ENCODE results near the gene CCDC78.

GRCh38 chr16:679814-680624 is 46.2 kb downstream of the CCDC78 start, which contains the start of gene STUB1:
- TF ChIP-seq POLR2A (IDR thresholded peaks at IDR 0.05; ENCODE audit: borderline replicate concordance, extremely low read depth, insufficient read depth, insufficient read length), result peak; percentile 16
- TF ChIP-seq RAD21 (IDR thresholded peaks at IDR 0.05; ENCODE audit: low read depth), result no peak
- TF ChIP-seq CTCF (IDR thresholded peaks at IDR 0.05 in 2 of 3, conservative IDR thresholded peaks at IDR 0.05 in 1 of 3; ENCODE audit: borderline replicate concordance in 1 of 3, insufficient read depth in 1 of 3, low read depth in 2 of 3, low read length in 2 of 3), result no peak
- no peak for TF ChIP-seq EZH2 (IDR thresholded peaks at IDR 0.05)
- peak; percentile 75 for TF ChIP-seq POLR2AphosphoS5 (IDR thresholded peaks at IDR 0.05; ENCODE audit: low read depth, low read length)
- no peak for TF ChIP-seq JUND (IDR thresholded peaks at IDR 0.05)
- no peak for TF ChIP-seq ZNF274 (IDR thresholded peaks at IDR 0.05; ENCODE audit: low read depth, low read length)

All from HCT116 (cell line).